Measurements from ENCODE around the gene PITRM1.

PITRM1 gene

GRCh38 chr10:3096149-3096548 is 76.4 kb downstream of the PITRM1 start:
- DNase-seq, result no peak

- DNase-seq, result peak in 1 of 2 donors; percentile 40
These were observed 77.0 kb downstream of the PITRM1 start for GRCh38 chr10:3095373-3096139.

GRCh38 chr10:3094609-3095036 is 78.0 kb downstream of the PITRM1 start:
- DNase-seq, result no peak

- DNase-seq, result no peak
These were observed 78.6 kb downstream of the PITRM1 start for GRCh38 chr10:3093996-3094395.

- DNase-seq, result no peak
These were observed 80.7 kb downstream of the PITRM1 start for GRCh38 chr10:3091921-3092320.

GRCh38 chr10:3090914-3091787 is 81.4 kb downstream of the PITRM1 start:
- DNase-seq, result peak; percentile 16 to 64

GRCh38 chr10:3090388-3090787 is 82.2 kb downstream of the PITRM1 start:
- no peak for DNase-seq
